ENCODE measurements around the gene GAPDHS.

GAPDHS gene

DNA sequence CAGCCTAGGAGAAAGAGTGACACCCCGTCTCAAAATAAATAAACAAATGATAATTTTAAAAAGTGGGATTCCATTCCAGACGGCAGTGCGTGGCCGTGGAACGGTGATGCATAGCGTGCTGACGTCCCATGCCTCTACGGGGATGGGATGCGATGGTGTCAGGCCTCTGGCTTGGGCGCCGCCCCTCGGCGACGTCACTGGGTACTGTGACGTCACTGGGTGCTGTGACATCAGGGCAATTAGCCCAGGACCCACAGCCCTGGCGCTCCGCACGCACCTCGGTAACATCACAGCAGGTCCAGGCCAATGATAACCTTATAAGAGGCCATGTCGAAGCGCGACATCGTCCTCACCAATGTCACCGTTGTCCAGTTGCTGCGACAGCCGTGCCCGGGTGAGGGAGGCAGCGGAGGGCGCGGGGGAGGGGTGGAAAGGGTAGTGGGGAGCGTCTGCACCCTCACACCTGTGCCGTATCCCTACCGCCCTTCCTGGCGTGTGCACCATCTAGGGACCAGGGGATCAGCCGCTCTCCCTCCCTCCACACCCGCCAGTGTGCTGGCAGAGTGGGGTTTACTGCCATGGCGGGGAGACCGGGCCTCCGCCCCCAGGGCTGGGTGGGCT is at the start of gene GAPDHS:
Gene GAPDHS, plus strand, starts transcription at position 256 of the 621 bp plus-strand sequence. Its CDS starts 72 bp downstream, at position 328.
- no peak for DNase-seq

DNA sequence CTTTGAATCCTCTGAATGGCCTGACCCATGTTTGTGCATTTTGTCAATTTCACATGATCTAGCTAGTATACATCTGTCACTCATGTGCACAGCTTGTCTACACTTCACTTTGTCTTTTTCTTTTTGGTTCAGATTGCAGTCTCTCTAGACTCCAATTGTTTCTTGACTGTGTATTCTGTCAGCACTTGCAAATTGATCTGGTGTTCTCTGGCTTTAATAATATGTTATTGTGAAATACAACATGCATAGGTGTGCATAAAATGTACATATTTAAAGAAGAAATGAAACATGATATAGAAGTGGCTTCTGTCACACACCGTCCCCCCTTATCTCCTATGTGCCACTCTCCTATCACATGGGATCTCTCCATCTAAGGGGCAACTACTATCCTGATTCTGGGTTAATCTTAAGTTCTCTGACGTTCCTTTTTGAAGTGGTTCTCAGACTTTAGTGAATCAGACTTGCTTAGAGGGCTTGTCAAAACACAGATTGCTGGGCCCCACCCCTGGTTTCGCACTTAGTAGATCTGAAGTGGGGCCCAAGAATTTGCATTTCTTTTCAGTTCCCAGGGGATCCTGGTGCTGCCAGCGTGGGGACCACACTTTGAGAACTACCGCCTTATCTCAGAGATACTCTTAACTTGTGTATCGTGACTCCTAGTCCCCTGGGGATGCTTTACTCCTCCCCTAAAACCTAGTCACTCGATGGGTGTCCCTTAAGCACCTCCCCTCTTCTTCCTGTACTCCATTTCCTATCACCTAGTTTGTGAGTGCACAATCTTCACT is 48.8 kb upstream of the GAPDHS start:
- no peak for DNase-seq

DNA sequence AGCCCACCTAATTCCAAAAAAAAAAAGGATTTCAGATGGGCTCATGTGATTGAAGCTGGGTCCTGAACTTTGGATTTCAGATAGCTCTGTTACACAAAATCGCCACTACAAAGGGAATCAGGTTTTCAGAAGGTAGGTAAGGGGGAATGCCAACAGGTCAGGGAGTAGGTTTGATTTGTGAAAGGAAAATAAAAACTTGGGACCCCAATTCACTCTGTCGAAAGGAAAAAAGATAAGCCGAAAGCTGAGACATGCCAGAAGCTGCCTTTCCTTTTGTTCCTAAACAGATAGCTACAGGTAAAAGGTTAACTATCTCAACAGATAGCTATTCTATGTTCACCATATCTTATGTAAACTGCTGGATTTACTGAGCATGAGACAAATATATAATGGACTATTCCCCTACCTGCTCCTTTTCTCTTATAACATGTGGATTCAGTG is 47.0 kb upstream of the GAPDHS start:
- no peak for DNase-seq

GRCh38 chr19:35487656-35488182 is 45.5 kb upstream of the GAPDHS start:
- DNase-seq: no peak

DNA sequence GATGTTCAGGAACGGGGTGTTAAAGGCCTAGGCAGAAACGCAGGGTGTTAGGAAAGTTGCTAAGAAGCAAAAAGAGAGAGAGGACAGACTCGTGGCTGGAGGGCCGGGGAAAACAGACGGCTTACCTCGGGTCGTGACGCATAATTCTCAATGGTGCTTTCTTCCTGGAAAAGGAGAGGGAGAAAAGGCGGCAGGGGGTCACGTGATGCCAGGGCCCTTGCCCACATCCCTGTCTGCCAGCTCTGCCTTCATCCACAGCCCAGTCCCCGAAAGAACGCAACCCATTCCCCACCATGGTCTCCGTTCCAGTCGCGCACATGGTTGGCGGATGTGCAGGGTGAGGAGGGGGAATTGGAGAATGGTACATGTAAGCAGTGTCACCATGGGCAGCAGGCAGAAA is 44.6 kb upstream of the GAPDHS start:
- no peak for DNase-seq

GRCh38 chr19:35490364-35490763 is 42.9 kb upstream of the GAPDHS start, which contains the start of gene KRTDAP:
TSS of gene KRTDAP (minus strand) at chr19:35490464. CDS start at chr19:35490442, 22 bp downstream.
- no peak for DNase-seq

DNA sequence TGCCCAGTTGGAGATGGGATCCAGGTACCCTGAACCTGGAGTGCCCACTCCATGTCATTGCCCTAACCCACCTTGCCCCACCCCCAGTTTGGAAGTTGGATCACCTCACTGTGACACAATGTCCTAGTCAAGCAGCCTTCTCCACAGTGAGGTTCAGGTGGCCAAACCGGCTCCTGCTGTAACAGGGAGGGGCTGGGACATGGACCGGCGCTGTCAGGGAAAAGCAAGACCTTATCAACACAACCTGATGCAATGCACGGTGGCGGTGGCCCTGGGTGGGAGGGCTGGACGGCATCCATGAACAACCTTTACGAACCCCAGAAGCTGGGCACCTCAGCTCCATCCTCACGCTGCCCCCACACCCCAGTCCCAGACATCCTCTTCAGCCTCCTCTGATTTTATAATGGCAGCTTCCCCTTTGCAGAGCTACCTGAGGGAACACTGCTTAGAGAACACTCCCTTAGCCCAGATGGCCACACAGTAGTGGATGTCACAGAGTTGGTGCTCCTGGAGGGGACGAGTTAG is 41.4 kb upstream of the GAPDHS start:
- DNase-seq: no peak

DNA sequence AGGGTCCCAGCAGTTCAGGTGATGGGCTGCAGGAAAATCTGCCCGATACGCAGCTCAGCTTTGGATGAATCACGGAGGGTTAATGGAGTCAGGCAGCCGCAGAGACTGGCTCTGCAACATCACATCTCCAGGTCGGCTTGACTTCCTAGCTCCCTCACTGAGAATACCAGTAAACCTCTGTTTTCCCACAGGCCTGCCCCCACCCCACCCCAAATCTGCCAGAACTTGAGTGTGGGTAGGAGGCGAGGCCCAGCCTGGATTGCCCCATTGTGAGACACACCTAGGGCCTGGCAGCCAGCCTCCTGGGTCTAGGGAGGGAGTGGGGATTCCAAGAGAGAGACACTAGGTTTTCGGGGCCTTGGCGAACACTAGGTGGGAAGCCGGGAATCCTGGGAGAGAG is 39.3 kb upstream of the GAPDHS start:
- DNase-seq: no peak

DNA sequence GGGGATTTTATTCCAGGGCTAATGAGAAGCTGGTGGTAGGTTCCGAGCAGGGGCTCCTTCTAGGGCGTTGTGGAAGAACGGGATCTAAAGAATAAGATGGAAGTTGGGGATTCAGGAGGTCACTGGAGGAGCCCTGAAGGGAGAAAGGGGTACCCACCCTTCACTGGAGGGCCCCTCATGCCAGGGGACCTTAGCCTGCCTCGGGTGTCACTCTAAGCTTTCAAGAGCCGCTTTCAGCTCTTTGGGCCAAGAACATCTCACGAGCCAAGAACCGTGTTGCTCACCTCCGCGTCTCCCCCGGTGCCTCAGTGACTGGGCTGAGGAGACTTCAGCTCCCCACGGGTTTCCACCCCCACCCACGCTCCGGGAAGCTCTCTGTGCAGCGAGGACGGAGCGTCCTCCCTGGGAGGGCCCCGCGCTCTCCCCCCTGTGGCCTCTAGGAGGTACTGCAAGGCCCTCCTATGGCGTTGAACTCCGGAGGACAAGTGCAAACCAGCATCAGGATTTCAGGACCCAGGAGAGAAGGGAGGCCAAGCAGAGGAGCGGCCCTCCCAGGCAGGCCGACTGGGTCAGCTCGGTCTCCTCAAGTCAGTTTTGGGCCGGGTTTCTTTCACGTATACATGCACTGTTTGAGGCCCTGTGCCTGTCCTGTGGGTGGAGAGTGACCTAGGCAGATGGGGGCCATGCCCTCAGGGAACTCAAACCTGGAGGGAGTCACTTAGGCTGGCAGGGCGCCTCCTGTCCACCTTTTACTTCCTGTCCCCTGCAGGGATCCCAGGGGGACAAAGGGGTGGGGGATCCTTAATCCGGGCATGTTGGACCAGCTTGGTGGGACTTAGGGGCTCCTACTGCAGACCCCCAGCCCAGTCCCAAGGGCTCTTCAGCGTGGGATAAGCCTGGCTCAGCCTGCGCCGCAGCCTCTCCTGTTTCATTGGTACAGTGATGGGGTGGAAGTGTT is 37.9 kb upstream of the GAPDHS start:
- DNase-seq: peak; percentile 74

- DNase-seq: no peak
Observed at GRCh38 chr19:35497406-35497805, 35.9 kb upstream of the GAPDHS start.

GRCh38 chr19:35498220-35498619 is 35.0 kb upstream of the GAPDHS start:
- no peak for DNase-seq

DNA sequence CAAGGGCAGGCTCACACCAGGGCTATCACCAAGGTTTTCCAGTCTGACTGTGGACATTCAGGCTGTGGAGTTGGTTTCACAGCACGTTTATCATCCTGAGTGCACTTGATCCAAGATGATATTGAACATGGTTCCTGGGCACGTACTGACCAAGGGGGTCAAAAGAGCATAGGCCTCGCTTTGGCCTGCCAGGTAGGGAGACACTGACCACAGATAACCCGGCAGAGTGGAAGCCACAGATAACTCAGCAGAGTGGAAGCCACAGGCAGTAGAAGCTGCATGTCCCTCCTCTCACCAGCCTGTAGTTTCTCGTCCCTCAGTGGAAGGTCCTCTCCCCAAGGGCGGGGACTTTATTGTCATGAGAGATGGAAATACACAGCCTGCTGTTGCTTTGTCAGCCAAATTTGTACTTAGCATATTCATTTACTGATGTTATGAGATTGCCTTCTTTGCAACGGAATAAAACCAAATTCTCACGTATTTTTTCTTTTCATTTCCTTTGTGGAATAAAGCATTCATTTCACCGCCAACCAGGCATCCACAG is 34.2 kb upstream of the GAPDHS start:
- no peak for DNase-seq

DNA sequence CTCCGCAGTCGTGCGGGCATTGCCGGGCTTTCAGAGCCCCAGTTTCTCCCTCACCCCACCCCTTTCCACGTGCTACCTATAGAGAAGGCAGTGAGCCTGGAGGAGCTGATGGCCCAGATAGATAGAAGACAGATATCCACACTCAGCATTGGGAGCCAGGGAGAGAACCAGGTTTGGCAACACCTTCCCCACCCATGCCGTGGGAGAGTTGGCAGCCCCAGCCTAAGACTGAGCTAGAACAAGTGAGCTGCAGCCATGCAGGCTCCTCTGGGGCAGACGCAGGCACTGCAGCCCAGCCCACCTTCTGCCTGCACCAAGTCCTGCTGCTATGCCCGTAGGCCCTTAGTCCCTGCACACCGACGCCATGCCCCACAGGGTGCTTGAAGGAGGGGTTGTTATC is 32.6 kb upstream of the GAPDHS start:
- DNase-seq: no peak

DNA sequence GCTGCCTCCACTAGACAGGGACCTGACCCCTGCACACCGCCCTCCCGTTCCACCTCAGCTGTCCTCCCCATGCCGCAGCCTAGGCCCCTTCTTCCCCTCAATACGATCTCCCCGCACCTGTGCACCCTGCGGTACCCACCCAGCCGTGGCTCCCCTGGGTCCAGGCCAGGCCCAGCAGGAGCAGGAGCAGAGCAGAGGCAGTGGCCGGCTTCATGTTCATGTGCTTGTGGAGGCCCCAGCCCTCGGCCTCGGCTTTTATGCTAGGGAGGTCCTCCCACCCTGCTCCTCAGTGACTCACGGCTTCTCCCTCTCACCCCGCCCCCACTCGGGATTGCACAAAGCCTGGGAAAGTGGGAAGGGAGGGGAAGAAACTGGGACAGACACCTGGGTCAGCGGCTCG is 31.6 kb upstream of the GAPDHS start:
- DNase-seq: no peak

- no peak for DNase-seq
Observed at GRCh38 chr19:35502751-35503150, 30.5 kb upstream of the GAPDHS start.

DNA sequence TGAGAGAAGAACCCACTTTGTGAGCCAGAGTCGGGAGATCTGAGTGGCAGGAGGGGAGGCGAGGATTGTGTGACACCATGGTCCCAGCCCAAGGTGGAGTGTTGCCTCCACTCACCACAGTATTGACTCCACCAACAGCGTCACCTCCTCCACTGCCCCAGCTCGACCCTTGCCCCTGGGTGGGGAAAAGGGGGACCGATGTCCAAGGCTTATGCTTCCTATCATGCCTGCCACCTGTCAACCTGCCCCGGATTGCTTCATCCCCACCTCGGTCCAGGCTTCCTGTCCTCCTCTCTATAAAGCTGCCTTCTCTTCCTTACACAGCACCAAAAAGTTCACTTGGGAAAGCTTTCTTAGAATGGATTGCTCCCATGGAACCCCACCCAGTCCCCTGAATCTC is 27.2 kb upstream of the GAPDHS start:
- DNase-seq: no peak

DNA sequence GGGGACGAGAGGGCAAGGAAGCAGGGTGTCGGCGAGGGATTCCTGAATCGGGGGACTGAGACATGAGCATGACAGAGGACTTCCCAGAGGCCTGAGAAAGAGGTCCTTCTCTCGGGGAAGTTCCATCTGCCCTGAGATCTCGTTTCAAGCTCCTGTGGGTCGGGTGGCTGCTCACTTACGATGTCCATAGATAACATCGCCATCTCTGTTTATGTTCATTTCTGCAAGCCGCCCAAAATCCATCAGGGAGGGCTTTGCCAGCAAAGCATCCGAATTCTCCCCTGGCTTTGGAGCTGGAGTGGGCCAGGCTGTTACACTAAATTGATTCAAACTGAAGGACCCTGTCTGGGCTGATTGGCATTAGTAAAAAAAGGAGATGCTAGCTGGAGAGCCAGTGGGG is 25.7 kb upstream of the GAPDHS start:
- no peak for DNase-seq

DNA sequence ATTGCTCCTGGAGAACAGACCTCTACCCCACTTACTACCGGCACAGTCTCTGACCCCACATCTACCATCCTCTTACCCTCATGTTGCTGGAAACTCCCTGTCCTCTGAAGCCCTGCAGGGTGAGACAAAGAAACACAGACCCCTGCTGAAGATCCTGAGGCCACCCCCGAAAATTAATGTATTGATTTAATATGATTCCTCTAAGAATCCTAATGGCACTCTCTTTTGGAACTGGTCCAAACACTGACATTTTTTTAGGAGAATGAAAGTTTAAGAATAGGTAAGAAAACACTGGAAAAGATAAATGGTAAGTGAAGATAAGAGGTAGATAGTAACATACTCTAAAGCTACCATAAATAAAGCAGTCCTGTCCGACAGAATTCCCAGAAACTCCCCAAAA is 25.1 kb upstream of the GAPDHS start:
- DNase-seq: no peak

- peak; percentile 9 for DNase-seq
Observed at GRCh38 chr19:35509018-35509652, 24.1 kb upstream of the GAPDHS start.

DNA sequence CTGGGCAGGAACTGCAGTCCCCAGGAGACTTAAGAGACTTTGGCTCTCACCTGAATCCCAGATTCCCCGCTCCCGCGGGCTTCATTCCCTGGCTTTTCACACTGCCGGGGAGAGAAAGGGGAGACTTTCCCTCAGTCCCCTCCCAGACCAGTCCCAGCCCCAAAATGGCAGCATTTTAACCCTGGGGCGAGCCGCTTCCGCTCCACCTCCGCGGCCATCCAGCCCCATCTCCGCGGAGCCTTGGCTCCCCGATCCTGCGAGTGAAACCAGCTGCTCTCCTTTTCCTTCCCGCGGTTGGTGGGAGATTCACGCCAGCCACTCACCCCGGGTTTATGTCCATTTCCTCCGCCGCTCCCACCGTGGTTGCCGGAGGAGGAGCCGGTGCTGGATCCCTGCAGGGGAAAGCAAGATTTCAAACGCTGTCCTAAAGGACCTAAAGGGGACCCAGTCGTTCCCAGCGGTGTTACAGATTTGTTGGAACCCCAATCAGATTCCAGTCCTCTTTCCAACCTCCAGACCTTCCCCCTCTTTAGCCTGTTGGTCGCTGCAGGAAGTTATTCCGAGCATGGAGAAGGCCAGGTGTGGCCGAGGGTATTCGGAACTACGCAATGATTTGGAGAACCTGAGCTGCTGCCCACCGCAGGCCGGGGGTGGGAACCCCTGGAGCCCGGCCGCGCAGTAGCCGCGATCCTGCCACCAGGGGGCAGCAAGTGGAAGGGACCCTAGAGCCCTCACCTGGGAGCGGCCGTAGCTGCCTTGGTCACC is 23.2 kb upstream of the GAPDHS start:
- DNase-seq: peak; percentile 70

DNA sequence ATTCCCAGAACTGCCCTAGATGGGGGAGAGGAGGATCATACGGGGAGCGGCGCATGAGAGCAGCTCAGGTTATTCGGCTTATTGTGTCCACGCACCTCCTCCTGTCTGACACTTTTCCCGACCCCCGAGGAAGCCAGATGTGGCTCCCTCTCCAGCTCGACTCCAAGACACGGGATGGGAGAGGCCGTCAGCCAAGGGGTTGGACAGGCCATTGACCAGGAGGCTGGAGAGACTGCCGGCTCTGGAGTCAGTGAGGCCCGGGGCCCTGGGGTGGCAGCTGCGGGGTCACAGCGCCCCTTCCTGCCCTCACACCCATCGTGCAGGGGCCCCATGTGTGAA is 22.7 kb upstream of the GAPDHS start:
- DNase-seq: no peak

Data from activated CD4-positive, alpha-beta T cell treated with anti-CD3 and anti-CD28 coated beads, Interleukin-10, Interleukin-2, amounts not matched to agents 100 ng/mL and 50 ng/mL, durations not matched to agents 16 hours and 8 hours (primary cell).